A172 (cell line): ENCODE results near the gene STX16. TPM values are rescaled to one million over a fixed set of nuclear protein-coding genes. Genes with fewer than 3 reads are reported as not detected.

Source experiments
- DNase-seq: peaks from one replicate; pipeline ENCODE4 v3.0.0-alpha.2; 2015; ENCODE audit warnings: low spot score
- total RNA-seq: library from RNA; depleted of rRNA; stranded (reverse); fragments of >200 nt; shearing (Covaris generic); gene quantifications from 2 replicates; pipeline ENCODE4 v1.2.3, GENCODE V29; 2014

Gene STX16
- total RNA-seq, 1 experiment from 2014 or later, result 10.9 TPM

DNA sequence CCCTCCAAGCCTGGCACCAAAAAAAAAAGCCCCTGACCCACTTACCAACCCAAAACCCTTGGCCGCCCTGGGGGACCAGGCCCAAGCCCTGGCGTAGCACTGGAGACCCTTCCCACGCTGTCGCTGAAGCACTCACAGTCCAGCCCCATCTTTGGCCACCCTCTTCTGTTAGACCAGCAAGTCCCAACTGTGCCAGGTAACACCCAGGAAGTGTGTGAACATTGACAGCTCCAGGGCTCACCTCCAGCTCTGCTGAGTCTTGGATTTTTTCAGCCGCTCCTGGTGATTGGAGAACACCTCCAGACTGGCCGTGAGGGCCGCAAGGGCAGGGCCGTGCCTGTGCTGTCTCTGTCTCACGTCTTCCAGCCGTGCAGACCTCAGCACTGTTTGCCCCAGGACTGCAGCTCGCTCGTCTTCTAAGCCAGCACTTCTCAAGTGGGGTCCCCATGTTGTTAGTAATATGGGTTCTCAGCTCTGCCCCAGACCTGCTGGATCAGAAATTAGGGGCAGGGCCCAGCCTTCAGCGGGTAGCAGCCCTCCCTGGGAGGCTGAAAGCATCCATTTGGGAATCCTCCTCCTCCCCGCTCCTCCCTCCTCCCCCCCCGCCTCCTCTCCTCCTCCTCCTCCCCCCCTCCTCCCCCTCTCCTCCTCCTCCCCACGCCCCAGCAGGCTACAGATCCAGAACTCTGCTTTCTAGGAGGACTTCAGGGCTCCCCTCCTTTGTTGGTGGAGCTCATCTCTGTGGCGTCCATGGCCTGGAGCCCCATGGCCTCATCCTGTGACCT lies 59.6 kb downstream of the STX16 start:
- no peak for DNase-seq

- DNase-seq, result no peak
Measured at GRCh38 chr20:58711266-58712051, 60.4 kb downstream of the STX16 start.

DNA sequence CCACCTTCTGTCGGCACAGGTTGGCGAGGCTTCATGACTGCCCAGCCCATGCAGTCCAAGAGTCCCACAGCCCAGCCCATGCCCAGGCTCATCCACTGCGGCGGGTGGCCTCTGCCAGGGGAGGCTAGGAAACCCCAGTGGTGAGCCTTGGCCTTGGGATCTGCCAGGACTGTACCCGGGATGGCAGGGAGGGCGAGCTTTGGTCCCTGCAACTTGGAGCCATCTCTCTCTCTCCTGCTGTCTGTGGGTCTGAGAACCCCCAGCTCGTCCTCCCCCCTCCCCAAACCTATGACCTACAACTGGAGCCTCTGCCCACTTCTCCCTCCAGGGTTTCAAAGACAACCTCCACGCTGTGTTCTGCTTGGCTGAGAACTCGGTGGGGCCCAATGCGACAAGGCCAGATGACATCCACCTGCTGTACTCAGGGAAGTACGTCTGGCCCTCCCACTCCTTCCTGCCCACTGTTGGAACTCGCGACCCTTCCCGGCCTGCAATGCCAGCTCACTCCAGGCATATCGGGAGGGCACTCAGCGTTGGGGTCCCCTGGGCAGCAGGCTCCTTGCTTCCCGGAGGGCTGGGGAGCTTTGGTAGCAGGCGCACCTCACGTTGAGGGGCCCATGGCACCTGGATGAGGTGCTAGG lies 61.2 kb downstream of the STX16 start:
- DNase-seq, result no peak

DNA sequence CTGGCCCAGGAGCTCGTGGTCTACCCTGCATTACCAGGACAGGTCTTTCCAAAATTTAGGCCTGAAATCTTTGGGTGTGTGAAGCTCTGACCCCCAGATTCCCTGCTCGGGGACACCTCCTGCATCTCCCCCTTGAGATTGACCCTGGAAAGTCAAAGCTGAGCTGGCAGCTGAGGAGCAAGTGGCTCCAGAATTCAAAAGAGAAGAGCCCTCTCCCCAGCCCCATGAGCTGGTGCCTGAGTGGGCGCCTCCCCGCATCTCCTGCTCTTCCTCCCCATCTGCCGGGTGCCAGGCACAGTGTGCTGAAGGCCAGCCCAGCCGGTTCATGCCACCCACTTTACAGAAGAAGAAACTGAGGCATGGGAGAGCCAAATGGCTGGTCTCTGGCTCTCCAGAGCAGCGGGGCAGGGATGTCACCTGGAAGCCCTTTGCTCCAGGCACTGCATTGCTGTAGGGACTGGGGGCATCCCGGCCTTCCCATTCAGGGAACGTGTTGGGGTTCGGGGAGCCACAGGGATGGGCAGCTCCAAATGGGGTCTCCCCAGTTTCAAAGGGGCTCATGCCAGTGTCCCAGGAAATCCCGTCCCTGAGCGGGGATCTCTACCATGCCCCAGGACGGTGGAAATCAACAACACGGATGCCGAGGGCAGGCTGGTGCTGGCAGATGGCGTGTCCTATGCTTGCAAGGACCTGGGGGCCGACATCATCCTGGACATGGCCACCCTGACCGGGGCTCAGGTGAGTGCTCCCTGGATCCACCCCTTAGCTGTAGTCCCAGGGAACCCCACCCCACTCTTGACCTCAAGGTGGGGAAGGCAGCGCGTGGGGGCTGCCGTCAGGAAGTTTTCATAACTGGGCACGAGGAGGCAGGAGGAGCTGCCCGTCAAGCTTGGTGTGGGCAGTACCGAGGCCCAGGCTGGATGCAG lies 62.0 kb downstream of the STX16 start:
- DNase-seq, result no peak

DNA sequence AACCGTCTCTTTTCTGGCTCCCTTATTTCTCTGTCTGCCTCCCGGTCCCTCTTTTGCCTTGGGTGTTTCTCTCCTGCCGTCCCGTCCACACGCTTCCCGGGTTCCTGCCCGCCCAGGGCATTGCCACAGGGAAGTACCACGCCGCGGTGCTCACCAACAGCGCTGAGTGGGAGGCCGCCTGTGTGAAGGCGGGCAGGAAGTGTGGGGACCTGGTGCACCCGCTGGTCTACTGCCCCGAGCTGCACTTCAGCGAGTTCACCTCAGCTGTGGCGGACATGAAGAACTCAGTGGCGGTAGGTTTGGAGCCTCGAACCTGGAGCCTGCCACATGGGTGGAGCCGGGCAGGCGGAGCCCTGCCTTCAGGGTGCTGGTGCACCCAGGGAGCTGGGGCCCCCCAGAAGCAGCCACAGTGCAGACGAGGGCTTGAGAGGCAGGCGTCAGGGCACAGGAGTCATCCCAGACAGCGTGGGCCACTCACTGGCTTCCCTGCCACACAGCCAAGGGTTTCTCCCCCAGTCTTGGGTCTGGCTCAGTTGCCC lies 62.8 kb downstream of the STX16 start:
- no peak for DNase-seq

- no peak for DNase-seq
Measured at GRCh38 chr20:58714340-58714922, 63.3 kb downstream of the STX16 start.

DNA sequence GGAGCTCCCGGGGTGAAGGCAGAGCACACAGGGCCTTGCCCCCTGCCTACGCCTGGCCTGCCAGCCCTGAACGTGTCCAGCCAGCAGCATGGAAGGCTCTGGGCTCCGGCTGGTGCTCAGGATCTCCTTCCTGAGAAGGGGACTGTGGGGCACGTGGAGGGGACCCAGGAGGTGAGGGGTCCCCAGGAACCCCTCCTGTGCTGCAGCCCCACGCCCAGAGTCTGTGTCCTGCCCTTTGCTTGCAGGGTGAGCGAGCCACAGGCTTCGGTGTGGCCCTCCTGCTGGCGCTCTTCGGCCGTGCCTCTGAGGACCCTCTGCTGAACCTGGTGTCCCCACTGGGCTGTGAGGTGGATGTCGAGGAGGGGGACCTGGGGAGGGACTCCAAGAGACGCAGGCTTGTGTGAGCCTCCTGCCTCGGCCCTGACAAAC lies 63.9 kb downstream of the STX16 start:
- no peak for DNase-seq

DNA sequence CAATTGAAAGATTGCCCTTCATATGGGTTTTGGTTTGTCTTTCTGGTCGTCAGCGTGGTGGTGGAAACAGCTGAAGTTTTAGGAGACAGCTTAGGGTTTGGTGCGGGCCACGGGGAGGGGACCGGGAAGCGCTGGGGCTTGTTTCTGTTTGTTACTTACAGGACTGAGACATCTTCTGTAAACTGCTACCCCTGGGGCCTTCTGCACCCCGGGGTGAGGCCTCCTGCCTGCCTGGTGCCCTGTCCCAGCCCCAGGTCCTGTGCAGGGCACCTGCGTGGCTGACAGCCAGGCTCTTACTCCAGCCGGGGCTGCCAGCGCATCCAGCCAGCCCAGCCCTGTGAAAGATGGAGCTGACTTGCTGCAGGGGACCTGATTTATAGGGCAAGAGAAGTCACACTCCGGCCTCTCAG lies 64.3 kb downstream of the STX16 start:
- no peak for DNase-seq

GRCh38 chr20:58715801-58716475 lies 64.9 kb downstream of the STX16 start:
- DNase-seq, result no peak

- no peak for DNase-seq
Measured at GRCh38 chr20:58716476-58717277, 65.6 kb downstream of the STX16 start.

GRCh38 chr20:58717278-58718091 lies 66.4 kb downstream of the STX16 start:
- no peak for DNase-seq

DNA sequence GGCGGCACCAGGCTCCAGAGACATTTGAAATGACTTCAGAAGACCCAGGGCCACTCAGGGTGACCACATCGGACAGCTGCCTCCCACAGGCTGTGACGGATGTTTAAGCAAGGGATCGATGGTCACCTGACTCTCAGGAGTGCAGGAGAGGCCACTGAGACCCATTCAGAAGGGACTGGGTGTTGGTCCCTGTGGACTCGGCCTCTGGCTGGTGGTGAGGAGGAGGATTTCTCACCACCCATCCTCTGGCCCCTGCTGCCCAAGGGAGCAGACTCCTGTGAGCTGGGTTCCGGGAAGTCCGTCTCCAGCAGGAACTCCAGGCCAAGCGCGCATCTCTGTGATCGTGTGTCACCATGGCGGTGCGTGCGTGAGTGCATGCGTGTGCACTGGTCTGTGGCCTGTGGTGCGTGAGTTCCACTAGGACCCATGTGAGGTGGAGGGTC lies 67.1 kb downstream of the STX16 start:
- no peak for DNase-seq

GRCh38 chr20:58718729-58719128 lies 67.6 kb downstream of the STX16 start:
- DNase-seq, result no peak

DNA sequence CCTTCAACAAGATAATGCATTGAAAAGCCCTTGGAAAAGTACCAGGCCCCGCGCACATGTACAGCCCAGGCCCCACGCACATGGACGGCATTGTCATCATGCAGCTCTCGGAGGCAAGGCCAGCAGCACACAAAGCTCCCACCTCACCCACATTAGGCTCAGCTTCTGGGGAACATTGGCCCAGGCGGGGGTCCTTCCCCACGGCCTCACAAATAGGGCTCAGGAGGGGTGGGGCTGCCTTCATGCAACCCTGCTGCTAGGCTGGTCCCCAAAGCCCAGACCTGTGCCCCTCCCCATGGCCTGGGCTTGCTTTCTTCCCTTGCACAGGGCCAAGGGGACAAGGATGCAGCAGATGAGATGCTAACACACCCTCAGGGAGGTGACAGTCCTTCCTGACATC lies 68.2 kb downstream of the STX16 start:
- DNase-seq, result no peak

- DNase-seq, result no peak
Measured at GRCh38 chr20:58719971-58720371, 68.9 kb downstream of the STX16 start.

DNA sequence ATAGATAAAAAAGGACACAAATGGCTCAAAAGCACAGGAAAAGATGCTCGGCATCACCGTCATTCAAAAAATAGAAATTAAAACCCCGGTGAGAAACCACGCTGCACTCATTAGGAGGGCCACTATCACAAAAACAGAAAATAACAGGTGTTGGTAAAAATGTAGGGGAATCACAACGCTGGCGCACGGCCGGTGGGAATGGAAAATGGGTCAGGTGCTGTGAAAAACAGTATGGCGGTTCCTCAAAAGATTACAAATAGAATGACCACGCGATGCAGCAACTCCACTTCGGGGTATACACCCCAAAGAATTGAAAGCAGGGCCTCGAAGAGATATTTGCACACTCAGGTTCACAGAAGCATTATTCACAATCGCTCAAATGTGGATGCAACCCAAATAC lies 69.8 kb downstream of the STX16 start:
- no peak for DNase-seq

DNA sequence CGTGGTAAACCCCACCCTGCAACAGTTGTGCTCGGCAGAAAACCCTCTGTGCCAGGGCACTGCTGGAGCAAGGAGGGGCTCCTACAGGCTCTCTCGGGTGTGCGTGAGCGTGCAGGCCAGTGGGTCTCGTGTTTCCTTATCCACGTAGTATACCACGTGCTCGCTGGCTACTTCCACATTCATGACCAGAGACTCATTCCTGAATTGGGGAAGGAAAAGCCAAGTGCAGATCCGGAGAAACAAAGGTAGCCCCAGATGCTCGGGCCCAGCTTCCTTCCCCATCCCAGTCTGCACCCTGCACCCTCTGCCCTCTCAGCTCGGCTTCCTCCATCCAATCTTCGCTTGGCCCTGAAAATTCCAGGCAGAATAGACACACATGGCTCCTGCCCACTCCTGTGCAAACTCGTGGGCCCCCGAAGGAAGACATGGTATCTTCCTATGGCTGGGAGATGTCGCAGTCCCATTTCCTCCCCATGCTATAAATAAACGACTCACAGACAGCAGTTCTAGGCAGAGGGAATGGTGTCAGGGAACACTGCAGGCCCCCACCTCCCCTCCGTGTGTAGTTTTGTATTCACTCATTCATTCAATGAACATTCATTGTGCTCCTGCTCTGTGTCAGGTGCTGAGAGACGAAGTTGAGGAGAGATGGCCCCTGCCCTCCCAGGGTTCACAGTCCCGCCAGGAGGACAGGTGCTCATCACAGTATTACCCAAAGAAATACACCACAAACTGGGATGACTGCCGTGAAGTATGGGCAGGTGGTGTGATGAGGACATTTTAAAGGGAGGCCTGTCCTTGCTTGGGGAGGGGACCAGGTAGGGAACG lies 71.1 kb downstream of the STX16 start:
- DNase-seq, result no peak
